Adrenal gland (tissue), 12 donors: Measurements from ENCODE around the gene MPPED1. TPM values are rescaled to one million over a fixed set of nuclear protein-coding genes. Genes with fewer than 3 reads are reported as not detected.

ENCODE experiments used
- DNase-seq, 7 donors: peaks; one replicate each; pipeline ENCODE4 v3.0.0-alpha.2; 2019 to 2020
- H3K27ac ChIP-seq, 5 donors: fragments of 200-600 bp; sonication (generic) in 4 of 5; 1 replicate in 3 of 5; 2 replicates in 2 of 5; pipeline versions ENCODE4 v1.5.1 to v1.8.0; 2016 to 2020; ENCODE audit warnings: mild to moderate bottlenecking in 1 of 5
- H3K27me3 ChIP-seq: fragments of 200-600 bp; 2 replicates; pipeline ENCODE4 v1.8.0; 2021
- H3K36me3 ChIP-seq, 2 donors: fragments of 200-600 bp; replicated peaks in 1 of 2; 1 replicate in 1 of 2; 2 replicates in 1 of 2; pipeline versions ENCODE4 v1.5.1 to v1.8.0; 2018 to 2022
- H3K4me1 ChIP-seq, 2 donors: fragments of 200-600 bp; replicated peaks in 1 of 2; 1 replicate in 1 of 2; 2 replicates in 1 of 2; pipeline versions ENCODE4 v1.5.1 to v1.8.0; 2018 to 2021
- H3K4me3 ChIP-seq, 4 donors: fragments of 200-600 bp; sonication (generic) in 3 of 4; one replicate each; pipeline ENCODE4 v1.5.1; 2016 to 2018
- H3K9me3 ChIP-seq, 3 donors: fragments of 200-600 bp; sonication (generic) in 1 of 3; replicated peaks in 1 of 3; 1 replicate in 2 of 3; 2 replicates in 1 of 3; pipeline versions ENCODE4 v1.5.1 to v1.8.0; 2016 to 2021
- POLR2A ChIP-seq, 2 donors: fragments of 450-650 bp; IDR thresholded peaks; one replicate each; pipeline ENCODE4 v1.6.1; 2017; ENCODE audit warnings: antibody characterized with exemption in 2 of 2, mild to moderate bottlenecking in 2 of 2, moderate library complexity in 1 of 2
- WGBS, 4 donors: extraction: QIAGEN DNeasy Blood & Tissue Kit in 2 of 4; methylation state at CpG; one replicate each; pipeline versions ENCODE4 v1.1.5 to v1.1.7; 2013 to 2017; 5-methylcytosine and 5-hydroxymethylcytosine counted together
- intact Hi-C, 2 donors: fragments of 100-400 bp; cut with DNase I; formaldehyde crosslinking; loops; one replicate each; pipeline versions ENCODE4 v1.14.1 to v1.15.0; 2022 to 2023
- polyA plus RNA-seq, 3 donors: library from polyadenylated mRNA; stranded (reverse); fragments of 200-250 nt in 2 of 3; fragments of 350-450 nt in 1 of 3; fragmentation: Illumina TruSeq in 1 of 3; extraction: RNeasy Lipid Tissue Mini Kit (QIAGEN cat#74804) in 1 of 3; gene quantifications; one replicate each; pipeline ENCODE4 v1.2.3, GENCODE V29; 2013 to 2014
- total RNA-seq, 9 donors: library from RNA; depleted of rRNA in 4 of 9; stranded (reverse); fragments of >200 nt in 4 of 9; fragments of 120-200 nt in 1 of 9; fragmentation: NEBNext Ultra II Directional in 1 of 9; extraction: Animal tissue kit (Norgen Biotek cat#: 25700) in 1 of 9; gene quantifications; one replicate each; pipeline versions ENCODE4 v1.1.0 to v1.2.4, GENCODE V29; 2013 to 2023
- TF ChIP-seq, protein P1 (sequence below), 6 experiments: fragments of 450-650 bp in 4 of 6; fragments of 200-600 bp in 2 of 6; sonication (generic) in 1 of 6; IDR thresholded peaks; 1 replicate in 5 of 6; 2 replicates in 1 of 6; pipeline versions ENCODE4 v1.5.1 to v1.8.0; 2016 to 2021; ENCODE audit warnings: antibody characterized with exemption in 6 of 6, mild to moderate bottlenecking in 2 of 6, moderate library complexity in 1 of 6
- donor health status: healthy with polysubstance abuse.
- donor health status: Bipolar disorder and iron deficiency.
- donor health status: DM: yes; HTN: yes; CAD: no.
- donor health status: DM: no; HTN: no; CAD: no.
- donor health status: DM: no; HTN: no; CAD: no.
- donor health status: DM: yes; HTN: yes; CAD: no.

The MPPED1 gene
- total and polyA plus RNA-seq, 12 donors, result 0.07 to 0.44 (median 0.11) TPM; not detected in 8

DNA sequence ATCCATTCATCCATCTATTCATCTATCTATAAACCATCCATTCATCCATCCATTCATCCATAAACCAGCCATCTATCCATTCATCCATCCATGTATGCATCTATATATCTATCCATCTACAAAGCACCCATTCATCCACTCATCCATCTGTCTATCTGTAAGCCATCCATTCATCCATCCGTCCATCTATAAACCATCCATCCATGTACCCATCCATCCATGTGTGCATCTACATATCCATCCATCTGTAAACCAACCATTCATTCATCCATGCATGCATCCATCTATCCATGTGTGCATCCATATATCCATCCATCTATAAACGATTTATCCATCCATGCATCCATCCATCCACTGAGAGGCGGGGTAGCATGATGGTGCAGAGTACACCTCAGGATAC, 58.4 kb downstream of the MPPED1 start:
- TF ChIP-seq, protein P1, sequence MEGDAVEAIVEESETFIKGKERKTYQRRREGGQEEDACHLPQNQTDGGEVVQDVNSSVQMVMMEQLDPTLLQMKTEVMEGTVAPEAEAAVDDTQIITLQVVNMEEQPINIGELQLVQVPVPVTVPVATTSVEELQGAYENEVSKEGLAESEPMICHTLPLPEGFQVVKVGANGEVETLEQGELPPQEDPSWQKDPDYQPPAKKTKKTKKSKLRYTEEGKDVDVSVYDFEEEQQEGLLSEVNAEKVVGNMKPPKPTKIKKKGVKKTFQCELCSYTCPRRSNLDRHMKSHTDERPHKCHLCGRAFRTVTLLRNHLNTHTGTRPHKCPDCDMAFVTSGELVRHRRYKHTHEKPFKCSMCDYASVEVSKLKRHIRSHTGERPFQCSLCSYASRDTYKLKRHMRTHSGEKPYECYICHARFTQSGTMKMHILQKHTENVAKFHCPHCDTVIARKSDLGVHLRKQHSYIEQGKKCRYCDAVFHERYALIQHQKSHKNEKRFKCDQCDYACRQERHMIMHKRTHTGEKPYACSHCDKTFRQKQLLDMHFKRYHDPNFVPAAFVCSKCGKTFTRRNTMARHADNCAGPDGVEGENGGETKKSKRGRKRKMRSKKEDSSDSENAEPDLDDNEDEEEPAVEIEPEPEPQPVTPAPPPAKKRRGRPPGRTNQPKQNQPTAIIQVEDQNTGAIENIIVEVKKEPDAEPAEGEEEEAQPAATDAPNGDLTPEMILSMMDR (IDR thresholded peaks at IDR 0.05), result no peak
- TF ChIP-seq POLR2A (IDR thresholded peaks at IDR 0.05), result no peak
- H3K27ac ChIP-seq, result no peak overlapping the region
- H3K4me1 ChIP-seq, result no peaks in the 10 kb centered on the region
- H3K4me3 ChIP-seq, result no peak overlapping the region
- H3K9me3 ChIP-seq, result no peaks in the 10 kb centered on the region
- no peak for DNase-seq
- WGBS, 4 donors, result 74 to 86% (median 77%) methylated on average over 3 of the region's 3 CpGs
- H3K27me3 ChIP-seq, result peaks cover 5% of the 10 kb centered on the region
- intact Hi-C loops, result no loop called here
- H3K36me3 ChIP-seq, result no peaks in the 10 kb centered on the region

- H3K27ac ChIP-seq, result no peak overlapping the region
- H3K4me3 ChIP-seq, result no peak overlapping the region
- peaks cover 5% of the 10 kb centered on the region for H3K27me3 ChIP-seq
- no peak for DNase-seq
- 64 to 81% (median 72%) methylated on average over 9 to 10 of the region's 10 CpGs for WGBS, 4 donors
- no peak for TF ChIP-seq POLR2A (IDR thresholded peaks at IDR 0.05)
- no peaks in the 10 kb centered on the region for H3K4me1 ChIP-seq
- intact Hi-C loops, result no loop called here
- no peaks in the 10 kb centered on the region for H3K9me3 ChIP-seq
- no peaks in the 10 kb centered on the region for H3K36me3 ChIP-seq
Measured at GRCh38 chr22:43470941-43471585, 59.2 kb downstream of the MPPED1 start.

GRCh38 chr22:43471606-43472135, 59.9 kb downstream of the MPPED1 start:
- H3K36me3 ChIP-seq, result no peaks in the 10 kb centered on the region
- intact Hi-C loops, result no loop called here
- peaks cover 5% of the 10 kb centered on the region for H3K27me3 ChIP-seq
- H3K9me3 ChIP-seq, result no peaks in the 10 kb centered on the region
- H3K4me3 ChIP-seq, result no peak overlapping the region
- no peak for DNase-seq
- no peaks in the 10 kb centered on the region for H3K4me1 ChIP-seq
- no peak for TF ChIP-seq POLR2A (IDR thresholded peaks at IDR 0.05)
- TF ChIP-seq, protein P1 (IDR thresholded peaks at IDR 0.05), result no peak
- WGBS, 4 donors, result 66 to 71% (median 69%) methylated on average over 8 to 11 of the region's 11 CpGs
- H3K27ac ChIP-seq, result no peak overlapping the region

GRCh38 chr22:43473031-43473430, 61.2 kb downstream of the MPPED1 start:
- Histone ChIP-seq H3K4me1 (no peaks in the 10 kb centered on the region), H3K36me3 (no peaks in the 10 kb centered on the region), H3K27ac (no peak overlapping the region), H3K9me3 (no peaks in the 10 kb centered on the region), H3K27me3 (peaks cover 5% of the 10 kb centered on the region), H3K4me3 (no peak overlapping the region)
- TF ChIP-seq, protein P1 (IDR thresholded peaks at IDR 0.05), result no peak
- no peak for TF ChIP-seq POLR2A (IDR thresholded peaks at IDR 0.05)
- intact Hi-C loops, result no loop called here
- WGBS, 4 donors, result 65 to 78% (median 70%) methylated on average over 8 of the region's 8 CpGs
- no peak for DNase-seq

DNA sequence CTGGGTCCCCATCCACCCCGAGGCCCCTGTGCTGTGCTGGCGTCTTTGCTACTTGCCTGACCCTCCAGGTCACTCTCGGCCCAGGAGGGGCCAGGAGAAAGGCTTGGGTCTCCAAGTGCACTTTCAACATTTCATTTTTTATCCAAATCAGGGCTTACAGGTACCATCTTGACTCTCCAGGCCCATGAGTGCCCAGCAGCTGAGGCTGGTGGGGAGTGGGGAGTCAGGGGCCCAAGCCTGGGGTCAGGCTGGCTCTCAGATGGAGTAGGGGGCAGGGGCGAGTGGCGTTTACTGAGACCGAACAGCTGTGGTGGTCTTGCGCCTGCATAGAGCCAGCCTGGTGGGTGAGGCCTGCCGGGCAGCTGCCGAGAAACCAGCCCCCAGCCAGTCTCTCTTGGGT, 61.6 kb downstream of the MPPED1 start:
- H3K36me3 ChIP-seq, result no peaks in the 10 kb centered on the region
- peaks cover 5% of the 10 kb centered on the region for H3K27me3 ChIP-seq
- DNase-seq, result no peak
- no peak overlapping the region for H3K27ac ChIP-seq
- H3K9me3 ChIP-seq, result no peaks in the 10 kb centered on the region
- intact Hi-C loops, result no loop called here
- 66 to 78% (median 75%) methylated on average over 8 to 9 of the region's 9 CpGs for WGBS, 4 donors
- TF ChIP-seq, protein P1 (IDR thresholded peaks at IDR 0.05), result no peak
- no peak for TF ChIP-seq POLR2A (IDR thresholded peaks at IDR 0.05)
- no peak overlapping the region for H3K4me3 ChIP-seq
- H3K4me1 ChIP-seq, result no peaks in the 10 kb centered on the region
